Limb (tissue), 2 donors: ENCODE results near the gene SAMD9.
"Not testable (repeated sequence)": the region's sequence is repeated elsewhere in the genome, so short reads cannot be mapped to it uniquely, and the experiment has no call there.

ENCODE experiments used
- DNase-seq, 2 donors: peaks; one replicate each; pipeline ENCODE4 v3.0.0-alpha.2; 2016; ENCODE audit errors: extremely low spot score in 2 of 2

Gene SAMD9

GRCh38 chr7:93117852-93118530 is at the start of gene SAMD9:
TSS of gene SAMD9 (minus strand) at chr7:93117979. CDS start at chr7:93106097, 11,882 bp downstream.
- peak in 1 of 2 donors; percentile 44 for DNase-seq

- DNase-seq = no peak
These were observed 47.7 kb upstream of the SAMD9 start for GRCh38 chr7:93165447-93165846.

GRCh38 chr7:93164766-93165165 is 47.0 kb upstream of the SAMD9 start:
- no peak for DNase-seq

- no peak for DNase-seq
These were observed 43.5 kb upstream of the SAMD9 start for GRCh38 chr7:93161181-93161762.

- no peak for DNase-seq
These were observed 42.6 kb upstream of the SAMD9 start for GRCh38 chr7:93160410-93160809.

GRCh38 chr7:93159490-93159889 is 41.7 kb upstream of the SAMD9 start:
- no peak for DNase-seq

GRCh38 chr7:93156884-93157283 is 39.1 kb upstream of the SAMD9 start:
- no peak for DNase-seq

- DNase-seq = no peak
These were observed 32.5 kb upstream of the SAMD9 start for GRCh38 chr7:93150200-93150835.

- no peak for DNase-seq
These were observed 30.9 kb upstream of the SAMD9 start for GRCh38 chr7:93148727-93149126.

GRCh38 chr7:93148144-93148543 is 30.4 kb upstream of the SAMD9 start, which contains the start of gene SAMD9L:
TSS of gene SAMD9L (minus strand) at chr7:93148385. CDS start at chr7:93135971, 12,414 bp downstream.
- DNase-seq = no peak

- DNase-seq = peak in 1 of 2 donors; percentile 25
These were observed 29.6 kb upstream of the SAMD9 start for GRCh38 chr7:93147363-93147762.

- peak in 1 of 2 donors; percentile 15 for DNase-seq
These were observed 28.8 kb upstream of the SAMD9 start for GRCh38 chr7:93146472-93147141.

- DNase-seq = no peak
These were observed 28.3 kb upstream of the SAMD9 start for GRCh38 chr7:93146036-93146435.

GRCh38 chr7:93145354-93145753 is 27.6 kb upstream of the SAMD9 start:
- no peak for DNase-seq

GRCh38 chr7:93142127-93142526 is 24.3 kb upstream of the SAMD9 start:
- DNase-seq = no peak

GRCh38 chr7:93140582-93141191 is 22.9 kb upstream of the SAMD9 start:
- no peak for DNase-seq

- DNase-seq = no peak
These were observed 20.8 kb upstream of the SAMD9 start for GRCh38 chr7:93138576-93138975.

GRCh38 chr7:93133005-93133404 is 15.2 kb upstream of the SAMD9 start:
- no peak for DNase-seq

- no peak for DNase-seq
These were observed 14.4 kb upstream of the SAMD9 start for GRCh38 chr7:93132216-93132615.

GRCh38 chr7:93126954-93127353 is 9.2 kb upstream of the SAMD9 start:
- not testable (repeated sequence) for DNase-seq

- not testable (repeated sequence) for DNase-seq
These were observed 5.8 kb upstream of the SAMD9 start for GRCh38 chr7:93123532-93123931.
